ENCODE data around the gene ATRNL1.

- no peak for TF ChIP-seq EZH2 (IDR thresholded peaks at IDR 0.05; ENCODE audit: borderline replicate concordance)
- TF ChIP-seq, protein P1, sequence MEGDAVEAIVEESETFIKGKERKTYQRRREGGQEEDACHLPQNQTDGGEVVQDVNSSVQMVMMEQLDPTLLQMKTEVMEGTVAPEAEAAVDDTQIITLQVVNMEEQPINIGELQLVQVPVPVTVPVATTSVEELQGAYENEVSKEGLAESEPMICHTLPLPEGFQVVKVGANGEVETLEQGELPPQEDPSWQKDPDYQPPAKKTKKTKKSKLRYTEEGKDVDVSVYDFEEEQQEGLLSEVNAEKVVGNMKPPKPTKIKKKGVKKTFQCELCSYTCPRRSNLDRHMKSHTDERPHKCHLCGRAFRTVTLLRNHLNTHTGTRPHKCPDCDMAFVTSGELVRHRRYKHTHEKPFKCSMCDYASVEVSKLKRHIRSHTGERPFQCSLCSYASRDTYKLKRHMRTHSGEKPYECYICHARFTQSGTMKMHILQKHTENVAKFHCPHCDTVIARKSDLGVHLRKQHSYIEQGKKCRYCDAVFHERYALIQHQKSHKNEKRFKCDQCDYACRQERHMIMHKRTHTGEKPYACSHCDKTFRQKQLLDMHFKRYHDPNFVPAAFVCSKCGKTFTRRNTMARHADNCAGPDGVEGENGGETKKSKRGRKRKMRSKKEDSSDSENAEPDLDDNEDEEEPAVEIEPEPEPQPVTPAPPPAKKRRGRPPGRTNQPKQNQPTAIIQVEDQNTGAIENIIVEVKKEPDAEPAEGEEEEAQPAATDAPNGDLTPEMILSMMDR (IDR thresholded peaks at IDR 0.05; ENCODE audit: poor library complexity) = no peak
Observed at GRCh38 chr10:115052226-115052625, 40.9 kb upstream of the ATRNL1 start.

Data from hepatocyte (in vitro differentiated cells).